HEK293 (cell line): Measurements from ENCODE around the gene PCBD1.

Source experiments
- CTCF ChIA-PET: fragments of 350-600 bp; formaldehyde crosslinking; extraction: SDS; loops from one replicate; lab custom pipeline; 2021; ENCODE audit warnings: antibody characterized with exemption; lab: Yijun Ruan, JAX
- POLR2A ChIA-PET: fragments of 300-600 bp; formaldehyde crosslinking; extraction: SDS; loops from one replicate; lab custom pipeline; 2020; ENCODE audit warnings: antibody characterized with exemption, inconsistent platforms; lab: Yijun Ruan, JAX
- H3K27ac ChIP-seq: fragments of 200-500 bp; sonication (Bioruptor generic); 2 replicates; pipeline ENCODE4 v1.5.1; 2014; ENCODE audit warnings: low read depth, low read length, control low read depth, inconsistent platforms; ENCODE audit errors: extremely low read depth
- H3K36me3 ChIP-seq, 2 experiments: fragments of 200-500 bp in 1 of 2; sonication (Bioruptor generic) in 1 of 2; 1 replicate in 1 of 2; 2 replicates in 1 of 2; pipeline ENCODE4 v1.5.1; 2014 to 2017; ENCODE audit warnings: inconsistent platforms in 2 of 2, low read length in 2 of 2; ENCODE audit not compliant: control insufficient read depth in 2 of 2, insufficient read depth in 1 of 2
- H3K4me1 ChIP-seq: fragments of 200-500 bp; sonication (Bioruptor generic); 2 replicates; pipeline ENCODE4 v1.5.1; 2014; ENCODE audit warnings: mild to moderate bottlenecking, low read length, inconsistent platforms; ENCODE audit not compliant: control insufficient read depth, insufficient read depth
- H3K4me3 ChIP-seq: 2 replicates; pipeline ENCODE4 v1.5.1; 2011; ENCODE audit warnings: low read depth, mild to moderate bottlenecking, control low read depth, low read length, moderate library complexity
- H3K9me3 ChIP-seq: fragments of 200-500 bp; sonication (Bioruptor generic); 2 replicates; pipeline ENCODE4 v1.5.1; 2014; ENCODE audit warnings: low read depth, low read length, inconsistent platforms; ENCODE audit not compliant: control insufficient read depth, insufficient read depth
- AEBP2 ChIP-seq: fragments of 450-650 bp; formaldehyde crosslinking; IDR thresholded peaks from 2 replicates; pipeline ENCODE4 v1.5.1; 2016; ENCODE audit warnings: missing biosample characterization, missing genetic modification characterization, borderline replicate concordance
- CTCF ChIP-seq: fragments of 450-650 bp; formaldehyde crosslinking; IDR thresholded peaks from 2 replicates; pipeline ENCODE4 v1.5.1; 2016; ENCODE audit warnings: missing biosample characterization, missing genetic modification characterization
- EGR2 ChIP-seq: fragments of 450-650 bp; formaldehyde crosslinking; IDR thresholded peaks from 2 replicates; pipeline ENCODE4 v1.5.1; 2016; ENCODE audit warnings: low read depth, missing biosample characterization, missing genetic modification characterization
- GLI2 ChIP-seq: fragments of 450-650 bp; formaldehyde crosslinking; IDR thresholded peaks from 2 replicates; pipeline ENCODE4; 2017; ENCODE audit warnings: missing biosample characterization, missing genetic modification characterization, low read depth, borderline replicate concordance
- GLIS1 ChIP-seq: fragments of 450-650 bp; formaldehyde crosslinking; IDR thresholded peaks from 2 replicates; pipeline ENCODE4 v1.5.1; 2016; ENCODE audit warnings: missing biosample characterization, missing genetic modification characterization
- KLF16 ChIP-seq: fragments of 450-650 bp; formaldehyde crosslinking; IDR thresholded peaks from 2 replicates; pipeline ENCODE4 v1.5.1; 2017; ENCODE audit warnings: missing biosample characterization, missing genetic modification characterization
- REST ChIP-seq: fragments of 450-650 bp; formaldehyde crosslinking; IDR thresholded peaks from 2 replicates; pipeline ENCODE4 v1.5.1; 2016; ENCODE audit warnings: missing biosample characterization, missing genetic modification characterization
- YY1 ChIP-seq: fragments of 450-650 bp; formaldehyde crosslinking; IDR thresholded peaks from 2 replicates; pipeline ENCODE4 v1.5.1; 2018; ENCODE audit warnings: missing biosample characterization, missing genetic modification characterization
- ZBTB21 ChIP-seq: fragments of 450-650 bp; formaldehyde crosslinking; IDR thresholded peaks from 2 replicates; pipeline ENCODE4 v1.5.1; 2017; ENCODE audit warnings: missing biosample characterization, missing genetic modification characterization
- ZBTB44 ChIP-seq: fragments of 450-650 bp; IDR thresholded peaks from 2 replicates; pipeline ENCODE4 v1.5.1; 2018; ENCODE audit warnings: missing biosample characterization, mild to moderate bottlenecking, missing genetic modification characterization
- ZBTB48 ChIP-seq: fragments of 450-650 bp; formaldehyde crosslinking; IDR thresholded peaks from 2 replicates; pipeline ENCODE4 v1.5.1; 2016; ENCODE audit warnings: missing biosample characterization, missing genetic modification characterization
- ZFHX2 ChIP-seq: fragments of 450-650 bp; formaldehyde crosslinking; conservative IDR thresholded peaks from 2 replicates; pipeline ENCODE4 v1.5.1; 2016; ENCODE audit warnings: missing biosample characterization, missing genetic modification characterization
- ZIC2 ChIP-seq: fragments of 450-650 bp; formaldehyde crosslinking; IDR thresholded peaks from 2 replicates; pipeline ENCODE4 v1.5.1; 2016; ENCODE audit warnings: missing biosample characterization, missing genetic modification characterization
- ZNF23 ChIP-seq: fragments of 450-650 bp; formaldehyde crosslinking; IDR thresholded peaks from 2 replicates; pipeline ENCODE4 v1.5.1; 2016; ENCODE audit warnings: missing biosample characterization, missing genetic modification characterization, borderline replicate concordance
- ZNF394 ChIP-seq: fragments of 450-650 bp; formaldehyde crosslinking; IDR thresholded peaks from 2 replicates; pipeline ENCODE4 v1.5.1; 2016; ENCODE audit warnings: missing biosample characterization, missing genetic modification characterization, mild to moderate bottlenecking, moderate library complexity, borderline replicate concordance
- ZNF404 ChIP-seq: fragments of 450-650 bp; formaldehyde crosslinking; IDR thresholded peaks from 2 replicates; pipeline ENCODE4 v1.5.1; 2017; ENCODE audit warnings: missing biosample characterization, missing genetic modification characterization
- ZNF596 ChIP-seq: fragments of 450-650 bp; IDR thresholded peaks from 2 replicates; pipeline ENCODE4 v1.5.0; 2018; ENCODE audit warnings: missing biosample characterization, mild to moderate bottlenecking, missing genetic modification characterization, moderate library complexity
- ZNF600 ChIP-seq: fragments of 450-650 bp; formaldehyde crosslinking; IDR thresholded peaks from 2 replicates; pipeline ENCODE4 v1.5.1; 2016; ENCODE audit warnings: missing biosample characterization, missing genetic modification characterization
- ZSCAN30 ChIP-seq: fragments of 450-650 bp; IDR thresholded peaks from 2 replicates; pipeline ENCODE4 v1.5.1; 2018; ENCODE audit warnings: missing biosample characterization, mild to moderate bottlenecking, missing genetic modification characterization, moderate library complexity

Gene PCBD1

GRCh38 chr10:70932392-70933196, 44.2 kb upstream of the PCBD1 start (continued):
- no peak for TF ChIP-seq ZNF600 (tag by site-specific recombination)
- TF ChIP-seq ZNF23 (tag by site-specific recombination), result no peak
- peak; percentile 66 for TF ChIP-seq EGR2 (tag by site-specific recombination)
- TF ChIP-seq ZNF394 (tag by site-specific recombination), result no peak
- TF ChIP-seq ZNF404 (tag by site-specific recombination), result no peak
- TF ChIP-seq ZIC2 (tag by site-specific recombination), result peak; percentile 94
- no peak for TF ChIP-seq KLF16 (tag by site-specific recombination)
- no peak for TF ChIP-seq CTCF
- TF ChIP-seq REST (tag by site-specific recombination), result no peak
- 0 out of 2 replicates have a peak, but pooled peaks have one; percentile 22 for TF ChIP-seq ZNF596 (tag by site-specific recombination)
- no peak for TF ChIP-seq ZBTB21 (tag by site-specific recombination)
- peak; percentile 88 for TF ChIP-seq GLIS1
- no peak for TF ChIP-seq ZBTB48 (tag by site-specific recombination)
- peak; percentile 76; the same call in 1 of the 2 replicates for TF ChIP-seq ZBTB44 (tag by site-specific recombination)
- no peak for TF ChIP-seq AEBP2
- no peak; the same call in 1 of the 2 replicates for TF ChIP-seq YY1 (tag by site-specific recombination)
- peak; percentile 81 for TF ChIP-seq ZFHX2

- no peaks in the 10 kb centered on the region for H3K9me3 ChIP-seq
- H3K4me3 ChIP-seq, result no peak overlapping the region
- peaks cover 12% of the 10 kb centered on the region for H3K4me1 ChIP-seq
- POLR2A ChIA-PET, result no interaction called here
- CTCF ChIA-PET, result interaction anchor here (0.5 to 2.0 kb wide), 6 partner anchors 278 to 765 kb away, joined by 3 to 8 read pairs (median 4); no protein-coding TSS in a partner anchor
- H3K36me3 ChIP-seq, result no peaks in the 10 kb centered on the region
- H3K27ac ChIP-seq, result no peak overlapping the region
- TF ChIP-seq GLI2 (tag by site-specific recombination) (no peak), ZSCAN30 (no peak), ZNF23 (tag by site-specific recombination) (no peak)
These were observed 42.9 kb upstream of the PCBD1 start for GRCh38 chr10:70931168-70931815.
